NB4 (cell line): Measurements from ENCODE around the gene NIT1.
"Not testable (repeated sequence)": the region's sequence is repeated elsewhere in the genome, so short reads cannot be mapped to it uniquely, and the experiment has no call there.

ENCODE experiments used
- DNase-seq: peaks from one replicate; pipeline ENCODE4 v3.0.0; 2010; ENCODE audit warnings: low read depth
- H3K4me3 ChIP-seq: one replicate; pipeline ENCODE4 v1.5.1; 2011; ENCODE audit warnings: mild to moderate bottlenecking, low read depth, low read length, moderate library complexity
- MYC ChIP-seq: IDR thresholded peaks from 2 replicates; pipeline ENCODE4 v1.6.1; 2011; ENCODE audit warnings: low read depth, low read length
- POLR2A ChIP-seq: IDR thresholded peaks from 2 replicates; pipeline ENCODE4 v1.6.1; 2011; ENCODE audit warnings: mild to moderate bottlenecking; ENCODE audit not compliant: insufficient read length; ENCODE audit errors: extremely low read depth
- TF ChIP-seq, protein P1 (sequence below): IDR thresholded peaks from one replicate; pipeline ENCODE4 v1.5.1; 2012; ENCODE audit warnings: low read depth, low read length
- TF ChIP-seq, protein P2 (sequence below): IDR thresholded peaks from 2 replicates; pipeline ENCODE4 v1.6.1; 2011; ENCODE audit warnings: low read depth, low read length

The NIT1 gene

GRCh38 chr1:161114556-161114955 is 3.3 kb upstream of the NIT1 start:
- no peak overlapping the region for H3K4me3 ChIP-seq
- no peak for DNase-seq
- TF ChIP-seq, protein P1, sequence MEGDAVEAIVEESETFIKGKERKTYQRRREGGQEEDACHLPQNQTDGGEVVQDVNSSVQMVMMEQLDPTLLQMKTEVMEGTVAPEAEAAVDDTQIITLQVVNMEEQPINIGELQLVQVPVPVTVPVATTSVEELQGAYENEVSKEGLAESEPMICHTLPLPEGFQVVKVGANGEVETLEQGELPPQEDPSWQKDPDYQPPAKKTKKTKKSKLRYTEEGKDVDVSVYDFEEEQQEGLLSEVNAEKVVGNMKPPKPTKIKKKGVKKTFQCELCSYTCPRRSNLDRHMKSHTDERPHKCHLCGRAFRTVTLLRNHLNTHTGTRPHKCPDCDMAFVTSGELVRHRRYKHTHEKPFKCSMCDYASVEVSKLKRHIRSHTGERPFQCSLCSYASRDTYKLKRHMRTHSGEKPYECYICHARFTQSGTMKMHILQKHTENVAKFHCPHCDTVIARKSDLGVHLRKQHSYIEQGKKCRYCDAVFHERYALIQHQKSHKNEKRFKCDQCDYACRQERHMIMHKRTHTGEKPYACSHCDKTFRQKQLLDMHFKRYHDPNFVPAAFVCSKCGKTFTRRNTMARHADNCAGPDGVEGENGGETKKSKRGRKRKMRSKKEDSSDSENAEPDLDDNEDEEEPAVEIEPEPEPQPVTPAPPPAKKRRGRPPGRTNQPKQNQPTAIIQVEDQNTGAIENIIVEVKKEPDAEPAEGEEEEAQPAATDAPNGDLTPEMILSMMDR, result no peak
- TF ChIP-seq MYC (no peak), POLR2A (no peak)
- TF ChIP-seq, protein P2, sequence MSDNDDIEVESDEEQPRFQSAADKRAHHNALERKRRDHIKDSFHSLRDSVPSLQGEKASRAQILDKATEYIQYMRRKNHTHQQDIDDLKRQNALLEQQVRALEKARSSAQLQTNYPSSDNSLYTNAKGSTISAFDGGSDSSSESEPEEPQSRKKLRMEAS, result no peak

- H3K4me3 ChIP-seq, result no peak overlapping the region
- TF ChIP-seq, protein P1, result no peak
- TF ChIP-seq, protein P2, result no peak
- DNase-seq, result peak; percentile 58
These were observed 2.7 kb upstream of the NIT1 start for GRCh38 chr1:161115132-161115711.

DNA sequence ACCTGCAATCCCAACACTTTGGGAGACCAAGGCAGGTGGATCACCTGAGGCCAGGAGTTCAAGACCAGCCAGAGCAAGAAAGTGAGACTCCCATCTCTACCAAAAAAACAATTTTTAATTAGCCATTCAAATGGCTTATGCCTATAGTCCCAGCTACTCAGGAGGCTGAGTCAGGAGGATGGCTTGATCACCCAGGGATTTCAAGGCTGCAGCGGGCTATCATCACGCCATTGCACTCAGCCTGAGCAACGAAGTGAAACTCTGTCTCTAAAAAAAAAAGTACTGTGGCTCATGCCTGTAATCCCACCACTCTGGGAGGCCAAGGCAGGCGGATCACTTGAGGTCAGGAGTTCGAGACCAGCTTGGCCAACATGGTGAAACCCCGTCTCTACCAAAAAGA is 1.9 kb upstream of the NIT1 start:
- H3K4me3 ChIP-seq, result peak overlapping the region; percentile 18
- not testable (repeated sequence) for DNase-seq

DNA sequence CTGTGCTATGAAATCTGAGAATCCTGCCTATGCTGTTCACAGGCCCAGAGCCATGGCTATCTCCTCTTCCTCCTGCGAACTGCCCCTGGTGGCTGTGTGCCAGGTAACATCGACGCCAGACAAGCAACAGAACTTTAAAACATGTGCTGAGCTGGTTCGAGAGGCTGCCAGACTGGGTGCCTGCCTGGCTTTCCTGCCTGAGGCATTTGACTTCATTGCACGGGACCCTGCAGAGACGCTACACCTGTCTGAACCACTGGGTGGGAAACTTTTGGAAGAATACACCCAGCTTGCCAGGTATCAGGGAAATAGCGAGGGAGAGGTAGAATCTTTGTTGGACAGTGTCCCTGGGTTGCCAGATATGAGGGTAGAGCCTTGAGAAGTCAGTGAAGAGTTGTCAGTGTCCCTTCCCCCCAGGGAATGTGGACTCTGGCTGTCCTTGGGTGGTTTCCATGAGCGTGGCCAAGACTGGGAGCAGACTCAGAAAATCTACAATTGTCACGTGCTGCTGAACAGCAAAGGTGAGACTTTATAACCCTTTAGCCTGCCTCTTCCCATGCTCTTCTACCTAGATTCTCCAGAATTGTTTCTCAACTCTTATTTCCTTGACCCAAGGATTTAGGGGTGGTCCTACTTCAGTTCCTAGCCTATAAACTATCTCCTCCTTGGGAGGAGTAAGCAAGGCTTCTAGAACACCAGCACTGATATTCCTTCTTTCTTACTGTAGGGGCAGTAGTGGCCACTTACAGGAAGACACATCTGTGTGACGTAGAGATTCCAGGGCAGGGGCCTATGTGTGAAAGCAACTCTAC is 1.4 kb downstream of the NIT1 start:
- H3K4me3 ChIP-seq, result peak overlapping the region; percentile 98
- TF ChIP-seq, protein P1, result peak; percentile 23
- no peak for TF ChIP-seq POLR2A
- TF ChIP-seq, protein P2, result no peak
- DNase-seq, result peak; percentile 56

DNA sequence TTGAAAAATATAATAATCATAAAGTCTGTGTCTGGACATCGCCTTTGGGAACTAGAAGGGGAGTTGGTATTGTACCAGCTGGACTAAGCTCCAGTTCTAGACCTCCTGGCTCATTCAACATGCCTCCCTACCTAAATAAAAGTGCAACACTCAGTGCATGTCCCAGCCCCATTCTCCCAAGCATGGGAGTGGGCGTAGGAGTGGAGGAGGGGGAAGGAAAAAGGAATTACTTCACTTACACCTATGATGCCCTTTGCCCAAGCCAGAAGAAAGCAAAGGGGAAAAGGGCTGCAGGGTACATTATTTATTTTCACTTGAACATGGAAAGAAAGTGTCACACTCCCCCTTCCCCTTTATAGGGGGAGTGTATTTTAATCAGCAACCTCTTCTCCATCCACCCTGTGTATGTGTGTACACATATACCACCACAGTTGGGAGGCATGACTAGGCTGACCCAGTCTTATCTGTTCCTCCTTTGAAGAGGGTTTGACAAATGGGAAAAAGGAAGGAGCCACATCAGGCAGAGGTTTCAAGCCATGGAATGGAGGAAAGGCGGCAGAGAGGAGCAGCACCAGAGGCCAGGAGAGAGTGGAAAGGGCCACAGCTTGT is 3.2 kb downstream of the NIT1 start:
- H3K4me3 ChIP-seq, result no peak overlapping the region
- no peak for DNase-seq
- TF ChIP-seq MYC (no peak), POLR2A (no peak)
- TF ChIP-seq, protein P1, result no peak
- TF ChIP-seq, protein P2, result no peak

DNA sequence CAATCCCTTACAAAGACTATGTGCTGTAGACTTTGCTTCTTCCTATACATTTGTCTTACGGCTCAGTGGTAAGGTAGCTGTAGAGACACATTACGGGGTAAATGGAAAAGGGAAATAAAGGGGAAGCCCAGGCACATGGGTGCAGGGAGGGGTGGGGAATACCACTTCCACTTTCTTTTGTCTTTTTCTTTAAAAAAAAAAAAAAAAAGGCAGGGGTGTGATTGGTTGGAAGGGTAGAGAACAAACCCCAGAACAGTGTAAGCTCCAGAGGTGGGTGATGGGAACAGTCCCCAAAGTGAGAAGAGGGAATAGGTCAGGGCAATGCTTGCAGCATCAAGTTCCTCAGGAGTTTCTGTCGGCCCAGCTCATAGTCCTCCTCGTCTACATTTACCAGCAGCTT is 3.9 kb downstream of the NIT1 start:
- TF ChIP-seq, protein P2, result no peak
- TF ChIP-seq POLR2A, result no peak
- TF ChIP-seq, protein P1, result no peak
- TF ChIP-seq MYC, result no peak
- no peak overlapping the region for H3K4me3 ChIP-seq
- peak; percentile 22 for DNase-seq
